Spleen (tissue), 7 donors: ENCODE results near the gene STX18.

Source experiments
- CTCF ChIP-seq, 11 experiments: fragments of 200-600 bp in 7 of 11; fragments of 450-650 bp in 4 of 11; sonication (generic) in 4 of 11; IDR thresholded peaks in 8 of 11; conservative IDR thresholded peaks in 3 of 11; 1 replicate in 7 of 11; 2 replicates in 4 of 11; pipeline versions ENCODE4 v1.4.0 to v1.8.0; 2016 to 2021; ENCODE audit warnings: antibody characterized with exemption in 11 of 11, inconsistent platforms in 4 of 11, mild to moderate bottlenecking in 1 of 11
- POLR2A ChIP-seq, 3 donors: fragments of 450-650 bp; IDR thresholded peaks; one replicate each; pipeline ENCODE4 v1.5.1; 2017; ENCODE audit warnings: antibody characterized with exemption in 3 of 3, mild to moderate bottlenecking in 1 of 3
- donor health status: DM: no; HTN: no; CAD: no; lungs with moderate emphysema.
- donor health status: DM: no; HTN: no; CAD: no.
- donor health status: DM: no; HTN: no; CAD: no.

- no peak for TF ChIP-seq POLR2A (IDR thresholded peaks at IDR 0.05)
- TF ChIP-seq CTCF (IDR thresholded peaks at IDR 0.05 in 8 of 11, conservative IDR thresholded peaks at IDR 0.05 in 3 of 11) = no peak
These were observed 132.3 kb downstream of the STX18 start for GRCh38 chr4:4409416-4410115.
